Stimulated activated CD4-positive, alpha-beta T cell treated with anti-CD3 and anti-CD28 coated beads, Interleukin-4, amount 100 ng/mL, for 24 hours (primary cell): ENCODE data around the gene LIMK1.
"Not testable (repeated sequence)": the region's sequence is repeated elsewhere in the genome, so short reads cannot be mapped to it uniquely, and the experiment has no call there.

Experiments used
- DNase-seq: peaks from one replicate; pipeline ENCODE4 v3.0.0-alpha.2; 2020

LIMK1 gene

DNA sequence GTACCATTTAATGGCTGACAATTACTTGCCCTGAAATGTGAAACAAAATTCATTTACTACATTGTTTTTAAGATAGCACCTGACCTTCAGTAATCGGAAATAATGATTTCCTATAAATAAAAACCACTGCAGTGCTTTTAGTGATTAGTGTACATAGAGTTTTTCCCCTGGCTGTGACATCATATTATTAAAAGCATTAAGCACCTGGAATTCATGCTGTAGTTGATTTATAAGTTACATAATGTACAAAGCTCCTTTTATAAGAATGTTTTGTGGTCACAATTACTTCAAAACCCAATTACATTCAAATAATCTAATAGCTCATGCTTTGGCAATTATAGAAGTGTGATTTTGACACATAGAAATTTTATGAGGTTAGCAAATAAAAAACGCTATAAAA, 46.3 kb downstream of the LIMK1 start:
- no peak for DNase-seq

DNA sequence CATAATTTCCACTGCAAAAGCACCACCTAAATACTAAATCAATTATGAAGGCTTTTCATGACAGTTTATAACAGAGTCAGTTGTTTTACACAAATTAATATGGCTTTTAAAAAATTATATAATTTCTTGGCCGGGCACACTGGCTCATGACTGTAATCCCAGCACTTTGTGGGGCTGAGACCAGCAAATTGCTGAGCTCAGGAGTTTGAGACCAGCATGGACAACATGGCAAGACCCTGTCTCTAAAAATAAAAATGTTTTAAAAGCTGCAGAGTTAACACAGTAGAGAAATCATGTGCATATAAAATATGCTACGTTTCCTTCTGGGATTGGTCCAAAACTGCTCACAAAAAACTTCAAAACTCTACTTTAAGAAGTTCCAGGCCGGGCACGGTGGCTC, 46.9 kb downstream of the LIMK1 start:
- DNase-seq = no peak

GRCh38 chr7:74134117-74134620, 50.6 kb downstream of the LIMK1 start:
- peak; percentile 11 for DNase-seq

DNA sequence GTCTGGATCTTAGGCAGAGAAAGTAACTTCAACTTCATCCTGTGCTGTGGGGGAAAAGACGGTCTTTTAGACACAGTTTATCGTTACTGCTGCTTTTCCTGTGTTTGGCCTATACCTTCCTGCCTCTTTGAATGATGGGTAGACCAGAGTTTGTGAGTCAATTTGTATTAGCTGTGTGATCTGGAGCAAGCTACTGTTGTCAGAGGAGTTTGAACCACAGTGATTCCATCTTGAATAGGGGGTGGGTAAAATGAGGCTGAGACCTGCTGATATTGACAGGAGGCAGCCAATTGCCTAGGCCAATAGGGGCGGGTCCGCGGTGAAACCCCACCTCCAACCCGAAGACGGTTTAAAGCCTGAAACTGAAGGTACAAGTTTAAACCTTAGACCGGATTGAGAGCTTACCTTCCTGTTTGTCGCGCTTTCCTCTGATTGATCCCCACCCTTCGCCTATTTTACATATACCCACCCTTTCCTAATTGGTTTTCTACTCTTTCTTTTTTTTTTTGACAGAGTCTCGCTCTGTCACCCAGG, 54.8 kb downstream of the LIMK1 start:
- DNase-seq = no peak

DNA sequence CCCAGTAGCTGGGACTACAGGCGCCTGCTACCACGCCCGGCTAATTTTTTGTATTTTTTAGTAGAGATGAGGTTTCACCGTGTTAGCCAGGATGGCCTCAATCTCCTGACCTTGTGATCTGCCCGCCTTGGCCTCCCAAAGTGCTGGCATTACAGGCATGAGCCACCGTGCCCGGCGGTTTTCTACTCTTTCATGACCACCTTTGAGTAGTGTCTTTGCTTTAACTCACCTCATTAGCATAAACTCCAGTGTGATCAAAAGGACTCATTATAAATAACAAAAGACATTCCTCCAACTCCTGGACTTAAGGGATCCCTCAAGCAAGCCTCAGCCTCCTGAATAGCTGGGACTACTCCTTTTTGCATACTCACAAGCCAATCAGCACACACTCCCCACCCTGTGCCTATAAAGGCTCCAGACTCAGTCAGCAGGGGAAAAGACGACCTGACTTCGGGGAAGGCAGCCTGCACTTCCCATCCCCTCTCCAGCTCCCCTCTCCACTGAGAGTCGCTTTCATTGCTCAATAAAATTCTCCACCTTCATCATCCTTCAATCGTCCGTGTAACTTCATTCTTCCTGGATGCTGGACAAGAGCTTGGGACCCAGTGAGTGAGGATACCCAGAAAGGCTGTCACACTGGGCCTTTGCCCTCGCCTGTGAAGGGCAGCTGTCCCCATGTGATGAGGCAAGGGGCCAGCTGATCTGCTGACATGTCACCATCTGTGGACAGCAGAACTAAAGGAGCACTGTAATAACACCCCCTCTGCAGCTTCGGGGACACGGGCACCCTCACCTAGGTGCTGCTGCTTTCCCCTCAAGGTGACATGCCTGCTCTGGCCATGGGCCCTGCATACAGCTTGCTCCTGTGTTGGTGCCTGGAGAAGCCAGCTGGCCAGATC, 55.6 kb downstream of the LIMK1 start:
- no peak for DNase-seq

- DNase-seq = no peak
Measured at GRCh38 chr7:74141705-74142104, 58.1 kb downstream of the LIMK1 start.

DNA sequence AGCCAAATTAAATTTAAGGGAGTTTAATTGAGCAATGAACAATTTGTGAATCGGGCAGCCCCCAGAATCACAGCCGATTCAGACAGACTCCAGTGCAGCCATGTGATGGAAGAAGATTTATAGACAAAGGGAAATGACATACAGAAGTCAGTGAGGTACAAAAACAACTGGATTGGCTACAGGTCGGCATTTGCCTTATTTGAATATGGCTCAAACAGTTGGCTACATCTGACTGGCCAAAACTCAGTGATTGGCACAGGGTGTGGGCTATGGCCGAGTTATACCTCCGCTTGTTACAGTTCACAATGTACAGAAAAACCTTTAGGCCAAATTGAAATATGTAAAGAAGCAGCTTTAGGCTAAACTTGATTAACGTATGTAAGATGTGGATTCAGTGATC, 59.8 kb downstream of the LIMK1 start:
- DNase-seq = no peak

- DNase-seq = no peak
Measured at GRCh38 chr7:74148491-74148890, 64.9 kb downstream of the LIMK1 start.

DNA sequence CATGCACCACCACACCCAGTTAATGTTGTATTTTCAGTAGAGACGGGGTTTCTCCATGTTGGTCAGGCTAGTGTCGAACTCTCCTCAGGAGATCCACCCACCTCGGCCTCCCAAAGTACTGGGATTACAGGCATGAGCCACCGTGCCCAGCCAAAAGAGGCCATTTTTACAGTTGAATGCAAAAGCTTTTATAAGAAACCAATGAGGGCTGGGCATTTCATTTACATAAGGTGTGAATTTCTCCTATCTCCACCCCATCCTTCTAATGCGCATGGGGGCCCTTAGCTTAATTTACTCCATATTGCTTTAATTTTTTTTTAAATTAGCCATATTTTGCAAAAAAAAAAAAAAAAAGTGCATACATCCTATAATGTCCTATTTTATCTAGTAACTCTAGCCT, 65.5 kb downstream of the LIMK1 start:
- no peak for DNase-seq

DNA sequence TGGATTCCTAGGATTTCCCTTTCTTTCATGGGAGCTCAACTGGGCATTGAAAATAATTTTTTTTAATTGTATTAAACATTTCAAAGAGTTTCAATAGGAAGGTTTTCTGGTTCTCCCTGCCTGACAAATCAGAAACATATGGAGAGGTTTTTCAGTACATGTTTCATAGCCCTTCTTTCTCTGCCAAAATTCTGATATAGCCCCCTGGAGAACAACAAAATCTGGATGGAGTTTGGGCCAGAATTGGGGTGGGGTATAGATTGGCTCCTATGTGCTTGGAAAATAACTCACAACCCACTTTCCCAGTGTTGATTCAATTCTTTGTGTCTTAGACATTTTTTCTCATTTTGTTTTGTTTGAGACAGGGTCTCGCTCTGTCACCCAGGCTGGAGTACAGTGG, 66.0 kb downstream of the LIMK1 start:
- DNase-seq = no peak

DNA sequence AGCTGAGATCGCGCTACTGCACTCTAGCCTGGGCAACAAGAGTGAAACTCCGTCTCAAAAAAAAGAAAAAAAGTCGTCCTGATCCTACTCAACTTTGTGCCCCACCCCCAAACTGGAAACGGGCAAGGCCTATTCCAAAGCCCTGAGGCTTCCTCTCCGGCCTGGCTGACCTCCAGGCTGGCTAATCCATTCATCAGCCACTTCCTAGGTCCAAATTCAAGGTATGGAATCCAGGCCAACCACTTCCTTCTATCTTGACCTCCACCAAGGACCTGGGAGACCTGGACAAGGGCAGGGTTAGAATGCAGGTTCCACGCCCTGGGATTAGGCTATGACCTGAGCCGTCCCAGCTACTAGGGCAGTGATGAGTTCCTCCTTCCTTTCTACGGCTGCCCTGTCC, 70.1 kb downstream of the LIMK1 start:
- no peak for DNase-seq

DNA sequence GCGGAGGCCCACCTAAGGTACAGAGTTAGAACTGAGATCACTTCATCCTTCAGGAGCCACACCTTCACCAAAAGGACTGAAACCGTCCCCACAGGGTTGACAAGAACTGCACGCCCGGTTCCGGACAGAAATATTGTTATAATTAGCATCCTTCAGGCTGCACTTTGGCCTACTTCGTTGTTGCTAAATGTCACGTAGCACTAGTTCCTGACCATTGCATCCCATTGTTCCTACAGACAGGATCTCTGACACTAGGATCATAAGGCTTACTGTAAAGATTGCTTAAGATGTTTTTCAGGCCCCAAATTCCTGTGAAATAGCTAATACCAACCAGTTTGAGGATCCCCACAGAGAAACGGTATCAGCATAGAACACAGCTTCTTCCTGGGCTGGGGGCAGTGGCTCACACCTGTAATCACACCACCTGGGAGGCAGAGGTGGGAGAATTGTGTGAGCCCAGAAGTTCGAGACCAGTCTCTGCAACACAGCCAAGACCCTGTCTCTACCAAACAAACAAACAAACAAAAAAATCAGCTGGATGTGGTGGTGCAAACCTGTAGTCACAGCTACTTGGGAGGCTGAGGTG, 72.3 kb downstream of the LIMK1 start:
- DNase-seq = no peak

DNA sequence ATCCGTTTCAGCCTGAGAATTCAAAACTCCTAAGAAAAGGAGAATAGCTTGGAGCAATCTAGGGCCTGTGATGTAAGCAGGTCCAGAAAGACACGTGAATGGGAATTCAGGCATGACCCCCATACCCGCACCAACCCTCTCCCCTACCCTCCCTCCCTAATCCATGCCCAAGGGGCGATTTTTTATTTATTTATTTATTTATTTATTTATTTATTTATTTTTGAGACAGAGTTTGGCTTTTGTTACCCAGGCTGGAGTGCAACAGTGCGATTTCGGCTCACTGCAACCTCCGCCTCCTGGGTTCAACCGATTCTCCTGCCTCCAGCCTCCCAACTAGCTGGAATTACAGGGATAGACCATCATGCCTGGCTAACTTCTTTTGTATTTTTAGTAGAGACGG, 74.0 kb downstream of the LIMK1 start:
- no peak for DNase-seq

- DNase-seq = no peak
Measured at GRCh38 chr7:74164985-74165456, 81.4 kb downstream of the LIMK1 start.

GRCh38 chr7:74165867-74166593, 82.4 kb downstream of the LIMK1 start:
- no peak for DNase-seq

GRCh38 chr7:74167324-74167723, 83.7 kb downstream of the LIMK1 start:
- DNase-seq = not testable (repeated sequence)
